Sigmoid colon (tissue), 4 donors: ENCODE results near the gene MPZL2.

Source experiments
- CTCF ChIP-seq, 4 experiments: fragments of 450-650 bp in 3 of 4; fragments of 200-600 bp in 1 of 4; IDR thresholded peaks; one replicate each; pipeline ENCODE4 v1.5.1; 2016 to 2019; ENCODE audit warnings: antibody characterized with exemption in 4 of 4, mild to moderate bottlenecking in 3 of 4, moderate library complexity in 2 of 4
- EP300 ChIP-seq, 4 donors: sonication (generic); formaldehyde crosslinking; IDR thresholded peaks; one replicate each; pipeline ENCODE4 v1.6.1; 2017; ENCODE audit warnings: antibody characterized with exemption in 4 of 4
- POLR2A ChIP-seq, 2 donors: fragments of 450-650 bp; IDR thresholded peaks; one replicate each; pipeline ENCODE4 v1.6.1; 2016; ENCODE audit warnings: antibody characterized with exemption in 2 of 2, mild to moderate bottlenecking in 2 of 2, moderate library complexity in 2 of 2
- POLR2AphosphoS5 ChIP-seq, 4 donors: sonication (generic); formaldehyde crosslinking; IDR thresholded peaks; one replicate each; pipeline ENCODE4 v1.6.1; 2017; ENCODE audit warnings: antibody characterized with exemption in 4 of 4

GRCh38 chr11:118267486-118267885, 3.4 kb upstream of the MPZL2 start:
- TF ChIP-seq POLR2A (IDR thresholded peaks at IDR 0.05) (no peak), EP300 (IDR thresholded peaks at IDR 0.05) (no peak), CTCF (IDR thresholded peaks at IDR 0.05) (no peak), POLR2AphosphoS5 (IDR thresholded peaks at IDR 0.05) (no peak)
